GM19035 (cell line): Measurements from ENCODE around the gene LDLRAD2.
"Not testable (repeated sequence)": the region's sequence is repeated elsewhere in the genome, so short reads cannot be mapped to it uniquely, and the experiment has no call there.

Experiments
- ATAC-seq: cut with Tn5 transposase; IDR thresholded peaks from one replicate; pipeline ENCODE4 v1.9.1; 2021; ENCODE audit not compliant: unreplicated experiment

The LDLRAD2 gene

GRCh38 chr1:21811875-21812305 lies at the start of gene LDLRAD2:
Gene LDLRAD2, plus strand, starts transcription at chr1:21812265. Its CDS starts 187 bp downstream, at chr1:21812452.
- no peak for ATAC-seq

- no peak for ATAC-seq
These were observed 48.8 kb upstream of the LDLRAD2 start for GRCh38 chr1:21763236-21763635.

GRCh38 chr1:21763694-21764419 lies 48.2 kb upstream of the LDLRAD2 start:
- no peak for ATAC-seq

- ATAC-seq: no peak
These were observed 47.2 kb upstream of the LDLRAD2 start for GRCh38 chr1:21764615-21765423.

- no peak for ATAC-seq
These were observed 45.9 kb upstream of the LDLRAD2 start for GRCh38 chr1:21766210-21766609.

GRCh38 chr1:21767106-21767505 lies 45.0 kb upstream of the LDLRAD2 start:
- not testable (repeated sequence) for ATAC-seq

GRCh38 chr1:21770201-21770600 lies 41.9 kb upstream of the LDLRAD2 start:
- no peak for ATAC-seq

GRCh38 chr1:21770602-21771001 lies 41.5 kb upstream of the LDLRAD2 start:
- not testable (repeated sequence) for ATAC-seq

- ATAC-seq: not testable (repeated sequence)
These were observed 40.4 kb upstream of the LDLRAD2 start for GRCh38 chr1:21771672-21772071.

- ATAC-seq: no peak
These were observed 38.5 kb upstream of the LDLRAD2 start for GRCh38 chr1:21773585-21773984.

GRCh38 chr1:21774835-21775549 lies 37.1 kb upstream of the LDLRAD2 start:
- no peak for ATAC-seq

- ATAC-seq: no peak
These were observed 36.5 kb upstream of the LDLRAD2 start for GRCh38 chr1:21775550-21775914.

GRCh38 chr1:21775985-21776562 lies 36.0 kb upstream of the LDLRAD2 start:
- no peak for ATAC-seq

- not testable (repeated sequence) for ATAC-seq
These were observed 35.1 kb upstream of the LDLRAD2 start for GRCh38 chr1:21776925-21777324.

GRCh38 chr1:21778405-21778727 lies 33.7 kb upstream of the LDLRAD2 start:
- no peak for ATAC-seq

GRCh38 chr1:21779613-21780521 lies 32.2 kb upstream of the LDLRAD2 start:
- peak; percentile 31 for ATAC-seq

GRCh38 chr1:21781815-21782348 lies 30.2 kb upstream of the LDLRAD2 start:
- no peak for ATAC-seq

- ATAC-seq: peak; percentile 25
These were observed 29.7 kb upstream of the LDLRAD2 start for GRCh38 chr1:21782349-21782867.

GRCh38 chr1:21782868-21783678 lies 29.0 kb upstream of the LDLRAD2 start, which contains the start of gene USP48:
Gene USP48, minus strand, starts transcription at chr1:21783149. Its CDS starts 192 bp downstream, at chr1:21782957.
- peak; percentile 71 for ATAC-seq
